HG03565 (cell line): ENCODE results near the gene REM1.
"Not testable (repeated sequence)": the region's sequence is repeated elsewhere in the genome, so short reads cannot be mapped to it uniquely, and the experiment has no call there.

Experiments
- ATAC-seq: cut with Tn5 transposase; IDR thresholded peaks from one replicate; pipeline ENCODE4 v1.9.1; 2021; ENCODE audit warnings: mild to moderate bottlenecking, moderate library complexity; ENCODE audit not compliant: unreplicated experiment

The REM1 gene

GRCh38 chr20:31474758-31475427, at the start of gene REM1, which contains the start of gene DEFB124:
Gene REM1 (plus strand): TSS chr20:31475288. CDS start chr20:31476446, 1,158 bp downstream.
Gene DEFB124 (minus strand): TSS chr20:31475127. CDS start chr20:31473013, 2,114 bp downstream.
- ATAC-seq, result no peak

GRCh38 chr20:31425797-31426196, 49.3 kb upstream of the REM1 start:
- ATAC-seq, result no peak

GRCh38 chr20:31426891-31427551, 48.1 kb upstream of the REM1 start:
- ATAC-seq, result not testable (repeated sequence)

- not testable (repeated sequence) for ATAC-seq
Observed at GRCh38 chr20:31427576-31427975, 47.5 kb upstream of the REM1 start.

- no peak for ATAC-seq
Observed at GRCh38 chr20:31430568-31431115, 44.4 kb upstream of the REM1 start.

- ATAC-seq, result no peak
Observed at GRCh38 chr20:31440012-31440659, 35.0 kb upstream of the REM1 start, which contains the start of gene DEFB123. Gene DEFB123 (plus strand): TSS chr20:31440632. CDS start chr20:31440699, 67 bp downstream.

- ATAC-seq, result no peak
Observed at GRCh38 chr20:31446084-31446819, 28.8 kb upstream of the REM1 start.

GRCh38 chr20:31449511-31450414, 25.3 kb upstream of the REM1 start:
- ATAC-seq, result no peak

- ATAC-seq, result no peak
Observed at GRCh38 chr20:31452575-31452974, 22.5 kb upstream of the REM1 start.

GRCh38 chr20:31454361-31454760, 20.7 kb upstream of the REM1 start:
- no peak for ATAC-seq

GRCh38 chr20:31470946-31471345, 4.1 kb upstream of the REM1 start:
- ATAC-seq, result not testable (repeated sequence)

- ATAC-seq, result no peak
Observed at GRCh38 chr20:31472395-31473330, 2.4 kb upstream of the REM1 start.

GRCh38 chr20:31473331-31474096, 1.6 kb upstream of the REM1 start:
- peak; percentile 25 for ATAC-seq

- peak; percentile 69 for ATAC-seq
Observed at GRCh38 chr20:31474097-31474436, 1.0 kb upstream of the REM1 start.

- no peak for ATAC-seq
Observed at GRCh38 chr20:31475472-31476293, 595 bp downstream of the REM1 start.

- ATAC-seq, result no peak
Observed at GRCh38 chr20:31476294-31476585, 1.2 kb downstream of the REM1 start.

- ATAC-seq, result no peak
Observed at GRCh38 chr20:31476643-31477215, 1.6 kb downstream of the REM1 start.
